Adipocyte (in vitro differentiated cells): ENCODE measurements around the gene CIZ1.
"Not testable (repeated sequence)": the region's sequence is repeated elsewhere in the genome, so short reads cannot be mapped to it uniquely, and the experiment has no call there.

Experiments
- DNase-seq: peaks from one replicate; pipeline ENCODE4 v3.0.0-alpha.2; 2015; ENCODE audit warnings: low read depth
- H3K27me3 ChIP-seq: replicated peaks from 2 replicates; pipeline ENCODE4 v1.7.0; 2013; ENCODE audit warnings: mild to moderate bottlenecking, low read length, moderate library complexity; ENCODE audit not compliant: control insufficient read depth, insufficient read depth
- H3K36me3 ChIP-seq: 2 replicates; pipeline ENCODE4 v1.7.0; 2013; ENCODE audit warnings: low read length, mild to moderate bottlenecking, moderate library complexity; ENCODE audit not compliant: control insufficient read depth, insufficient read depth, severe bottlenecking
- H3K4me1 ChIP-seq: 2 replicates; pipeline ENCODE4 v1.7.0; 2013; ENCODE audit warnings: mild to moderate bottlenecking, low read length, moderate library complexity; ENCODE audit not compliant: control insufficient read depth, insufficient read depth
- H3K4me3 ChIP-seq: 2 replicates; pipeline ENCODE4 v1.7.0; 2013; ENCODE audit warnings: mild to moderate bottlenecking, low read length, moderate library complexity
- H3K9ac ChIP-seq: 2 replicates; pipeline ENCODE4 v1.7.0; 2013; ENCODE audit warnings: mild to moderate bottlenecking, low read length, moderate library complexity
- H3K9me3 ChIP-seq: 2 replicates; pipeline ENCODE4 v1.7.0; 2013; ENCODE audit warnings: mild to moderate bottlenecking, low read length, moderate library complexity; ENCODE audit not compliant: control insufficient read depth

The CIZ1 gene

GRCh38 chr9:128145951-128146351, 45.4 kb downstream of the CIZ1 start:
- no peak for DNase-seq
- Histone ChIP-seq H3K4me1 (peaks cover 4% of the 10 kb centered on the region), H3K9me3 (no peaks in the 10 kb centered on the region), H3K27me3 (peaks cover 9% of the 10 kb centered on the region), H3K9ac (no peak overlapping the region), H3K4me3 (no peak overlapping the region), H3K36me3 (no peaks in the 10 kb centered on the region)

- DNase-seq = no peak
Measured at GRCh38 chr9:128145536-128145935, 45.8 kb downstream of the CIZ1 start.

GRCh38 chr9:128144239-128145181, 46.9 kb downstream of the CIZ1 start:
- H3K27me3 ChIP-seq = peaks cover 9% of the 10 kb centered on the region
- H3K4me1 ChIP-seq = peaks cover 4% of the 10 kb centered on the region
- no peak for DNase-seq
- H3K9me3 ChIP-seq = no peaks in the 10 kb centered on the region
- no peaks in the 10 kb centered on the region for H3K36me3 ChIP-seq
- H3K4me3 ChIP-seq = no peak overlapping the region
- no peak overlapping the region for H3K9ac ChIP-seq

More at GRCh38 chr9:128145536-128145935, 45.8 kb downstream of the CIZ1 start:
- Histone ChIP-seq H3K36me3 (no peaks in the 10 kb centered on the region), H3K4me3 (no peak overlapping the region), H3K9me3 (no peaks in the 10 kb centered on the region), H3K27me3 (peaks cover 9% of the 10 kb centered on the region), H3K4me1 (peaks cover 4% of the 10 kb centered on the region), H3K9ac (no peak overlapping the region)

DNA sequence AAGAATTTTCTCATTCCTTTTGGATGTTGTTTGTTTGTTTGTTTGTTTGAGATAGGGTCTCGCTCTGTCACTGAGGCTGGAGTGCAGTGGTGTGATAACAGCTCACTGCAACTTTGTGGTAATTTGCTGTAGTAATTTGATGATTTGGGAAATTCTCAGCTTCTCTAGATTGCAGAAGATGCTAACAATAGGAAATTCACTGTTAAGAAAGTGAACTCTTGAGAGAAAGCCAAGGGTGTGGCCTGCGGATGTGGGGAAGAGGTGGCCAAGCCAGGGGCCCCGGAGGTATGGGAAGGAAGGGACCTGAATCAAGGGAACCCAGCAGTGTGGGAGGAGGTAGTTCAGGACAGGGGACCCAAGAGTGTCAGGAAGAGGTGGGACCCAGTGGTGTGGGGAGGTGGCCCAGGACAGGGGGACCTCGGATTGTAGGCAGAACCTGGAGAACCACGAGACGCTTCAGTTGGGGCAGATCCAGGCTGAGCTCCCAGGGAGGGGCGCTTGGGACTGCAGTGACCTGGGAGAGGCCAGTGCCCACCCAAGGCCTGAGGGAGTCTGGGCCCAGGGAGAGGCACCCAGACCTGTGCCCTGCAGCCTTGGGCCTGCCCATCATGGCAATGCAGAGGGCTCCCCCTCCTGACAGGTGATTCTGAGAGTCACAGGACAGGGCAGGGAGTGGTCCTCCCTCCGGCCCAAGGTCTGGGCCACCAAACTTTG, 47.7 kb downstream of the CIZ1 start:
- Histone ChIP-seq H3K4me1 (peaks cover 4% of the 10 kb centered on the region), H3K36me3 (no peaks in the 10 kb centered on the region), H3K4me3 (no peak overlapping the region), H3K9ac (no peak overlapping the region), H3K9me3 (no peaks in the 10 kb centered on the region), H3K27me3 (peaks cover 9% of the 10 kb centered on the region)
- no peak for DNase-seq

DNA sequence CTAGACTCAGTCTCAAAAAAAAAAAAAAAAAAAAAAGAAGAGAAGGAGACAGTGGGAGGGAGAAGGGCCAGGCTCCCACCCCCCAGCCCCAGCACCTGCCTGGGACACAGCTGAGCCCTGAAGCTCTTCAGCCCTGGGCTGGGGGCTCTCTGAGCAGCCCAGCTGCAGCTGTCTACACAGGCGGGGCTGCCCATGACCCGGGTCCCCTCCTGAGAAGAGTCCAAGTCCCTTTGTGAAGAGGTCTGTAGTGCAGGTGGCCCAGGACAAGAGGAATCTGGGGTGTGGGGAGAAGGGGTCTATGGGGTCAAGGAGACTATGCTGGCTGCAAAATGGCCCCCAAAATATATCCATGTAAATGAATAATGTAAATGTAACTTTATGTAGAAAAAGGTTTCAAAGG, 48.8 kb downstream of the CIZ1 start:
- Histone ChIP-seq H3K36me3 (no peaks in the 10 kb centered on the region), H3K9me3 (no peaks in the 10 kb centered on the region), H3K4me3 (no peak overlapping the region), H3K4me1 (peaks cover 4% of the 10 kb centered on the region), H3K27me3 (peaks cover 5% of the 10 kb centered on the region), H3K9ac (no peak overlapping the region)
- no peak for DNase-seq

- Histone ChIP-seq H3K4me1 (peaks cover 4% of the 10 kb centered on the region), H3K27me3 (peaks cover 5% of the 10 kb centered on the region), H3K9me3 (no peaks in the 10 kb centered on the region), H3K9ac (no peak overlapping the region), H3K36me3 (no peaks in the 10 kb centered on the region), H3K4me3 (no peak overlapping the region)
- DNase-seq = no peak
Measured at GRCh38 chr9:128142061-128142460, 49.3 kb downstream of the CIZ1 start.

DNA sequence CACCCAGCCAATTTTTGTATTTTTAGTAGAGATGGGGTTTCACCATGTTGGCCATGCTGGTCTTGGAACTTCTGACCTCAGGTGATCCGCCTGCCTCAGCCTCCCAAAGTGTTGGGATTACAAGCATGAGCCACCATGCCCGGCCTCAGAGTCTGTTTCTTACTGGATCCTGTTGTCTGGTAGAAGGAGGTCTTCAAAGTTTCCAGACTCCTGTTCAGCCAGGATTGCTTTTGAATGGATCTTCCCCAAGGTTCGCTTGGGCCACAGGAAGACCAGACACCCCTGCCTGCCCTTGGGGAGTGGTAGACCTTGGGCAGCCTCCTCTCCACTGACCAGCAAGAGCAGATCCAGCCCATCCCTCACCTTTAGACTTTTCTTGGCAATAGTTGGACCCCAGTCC, 49.8 kb downstream of the CIZ1 start:
- DNase-seq = no peak
- Histone ChIP-seq H3K36me3 (no peaks in the 10 kb centered on the region), H3K4me3 (no peak overlapping the region), H3K4me1 (peaks cover 4% of the 10 kb centered on the region), H3K27me3 (peaks cover 5% of the 10 kb centered on the region), H3K9ac (no peak overlapping the region), H3K9me3 (no peaks in the 10 kb centered on the region)

DNA sequence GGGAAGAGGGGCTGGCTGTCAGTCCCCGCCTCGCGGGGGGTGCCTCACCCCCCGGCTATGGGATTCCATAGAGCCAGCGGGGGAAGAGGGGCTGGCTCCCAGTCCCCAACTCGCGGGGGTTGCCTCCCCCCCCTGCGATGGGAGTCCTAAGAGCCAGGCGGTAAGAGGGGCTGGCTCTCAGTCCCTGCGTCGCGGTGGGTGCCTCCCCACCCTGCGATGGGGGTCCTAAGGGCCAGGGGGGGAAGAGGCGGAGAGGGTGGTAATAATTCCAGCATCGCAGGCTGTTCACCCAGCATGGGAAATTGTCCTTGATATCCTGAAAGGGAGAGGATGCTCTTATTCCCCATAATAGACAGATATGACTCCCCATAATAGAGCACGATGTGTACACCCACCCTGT, 51.8 kb downstream of the CIZ1 start:
- no peaks in the 10 kb centered on the region for H3K9me3 ChIP-seq
- DNase-seq = no peak
- H3K4me3 ChIP-seq = no peak overlapping the region
- no peaks in the 10 kb centered on the region for H3K36me3 ChIP-seq
- H3K4me1 ChIP-seq = peaks cover 4% of the 10 kb centered on the region
- H3K9ac ChIP-seq = no peak overlapping the region
- no peaks in the 10 kb centered on the region for H3K27me3 ChIP-seq

- no peaks in the 10 kb centered on the region for H3K4me1 ChIP-seq
- no peak for DNase-seq
- peaks cover 4% of the 10 kb centered on the region for H3K9me3 ChIP-seq
- no peak overlapping the region for H3K9ac ChIP-seq
- H3K36me3 ChIP-seq = no peaks in the 10 kb centered on the region
- no peaks in the 10 kb centered on the region for H3K27me3 ChIP-seq
- H3K4me3 ChIP-seq = no peak overlapping the region
Measured at GRCh38 chr9:128138001-128138400, 53.4 kb downstream of the CIZ1 start.

DNA sequence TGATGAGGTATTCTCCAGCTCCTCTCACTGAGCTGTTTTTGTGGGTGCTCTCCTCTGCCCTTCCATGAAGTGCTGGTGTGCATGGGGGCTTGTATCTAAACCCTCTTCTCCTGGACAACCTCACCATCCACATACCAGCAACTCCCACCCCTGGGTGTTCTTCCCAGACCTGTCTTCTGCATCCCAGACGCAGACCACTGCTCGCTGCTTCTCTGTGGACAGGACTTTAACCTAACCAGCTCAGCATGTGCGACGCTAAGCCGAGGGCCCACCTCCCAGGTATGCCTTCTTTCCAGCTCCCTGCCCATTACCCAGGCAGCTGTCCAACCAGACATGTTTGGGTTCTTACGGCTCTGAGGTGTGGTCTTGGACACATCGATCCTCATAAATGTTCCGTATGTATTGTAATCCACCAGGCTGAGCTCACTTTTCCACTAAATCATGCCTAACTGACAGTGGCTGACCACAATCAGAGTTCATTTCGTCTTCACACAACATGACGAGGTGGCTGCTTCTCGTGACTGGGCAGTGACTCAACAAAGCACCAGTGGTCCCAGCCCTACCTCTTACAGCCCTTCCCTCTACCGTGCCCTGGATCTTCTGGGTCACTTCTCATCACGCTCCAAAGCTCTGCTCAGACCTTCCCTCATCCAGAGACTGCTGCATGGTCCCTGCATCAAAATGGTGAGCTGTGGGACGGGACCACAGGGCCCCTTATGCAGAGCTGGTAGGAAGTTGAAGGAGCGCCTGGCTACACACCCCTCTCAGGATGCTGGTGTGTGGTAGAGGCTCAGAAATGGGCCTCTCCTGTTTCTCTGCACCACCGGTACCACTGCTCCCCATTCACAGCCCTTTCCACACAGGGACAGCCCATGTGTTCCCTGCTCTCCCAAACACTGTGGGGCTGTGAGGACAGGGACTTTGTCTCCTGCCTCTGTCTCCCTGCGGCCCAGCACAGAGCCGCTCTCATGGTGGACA, 54.3 kb downstream of the CIZ1 start:
- no peaks in the 10 kb centered on the region for H3K36me3 ChIP-seq
- peaks cover 4% of the 10 kb centered on the region for H3K9me3 ChIP-seq
- no peak overlapping the region for H3K9ac ChIP-seq
- no peaks in the 10 kb centered on the region for H3K4me1 ChIP-seq
- H3K4me3 ChIP-seq = no peak overlapping the region
- DNase-seq = no peak
- no peaks in the 10 kb centered on the region for H3K27me3 ChIP-seq

- not testable (repeated sequence) for DNase-seq, H3K4me1 ChIP-seq, H3K36me3 ChIP-seq, H3K9me3 ChIP-seq, H3K27me3 ChIP-seq, H3K4me3 ChIP-seq, H3K9ac ChIP-seq
Measured at GRCh38 chr9:128135561-128135960, 55.8 kb downstream of the CIZ1 start.
